ENCODE results near the gene NGEF. TPM values are rescaled to one million over a fixed set of nuclear protein-coding genes. Genes with fewer than 3 reads are reported as not detected.
"Not testable (repeated sequence)": the region's sequence is repeated elsewhere in the genome, so short reads cannot be mapped to it uniquely, and the experiment has no call there.

Gene NGEF
- total RNA-seq, 1 donor from 2014 or later = 3.2 TPM

- DNase-seq (ENCODE audit: low read depth, low spot score) = no peak
Observed at GRCh38 chr2:232873292-232873908, 139.7 kb downstream of the NGEF start.

- DNase-seq (ENCODE audit: low read depth, low spot score) = no peak
Observed at GRCh38 chr2:232872826-232873225, 140.2 kb downstream of the NGEF start.

GRCh38 chr2:232871835-232872736 is 141.0 kb downstream of the NGEF start:
- DNase-seq (ENCODE audit: low read depth, low spot score) = no peak

GRCh38 chr2:232871418-232871834 is 141.6 kb downstream of the NGEF start:
- DNase-seq (ENCODE audit: low read depth, low spot score) = no peak

GRCh38 chr2:232870766-232871371 is 142.2 kb downstream of the NGEF start:
- DNase-seq (ENCODE audit: low read depth, low spot score) = no peak

- DNase-seq (ENCODE audit: low read depth, low spot score) = no peak
Observed at GRCh38 chr2:232870018-232870765, 142.9 kb downstream of the NGEF start, which contains the start of gene SNORC. Gene SNORC, plus strand, starts transcription at chr2:232870264. Its CDS starts 78 bp downstream, at chr2:232870342.

GRCh38 chr2:232869138-232870017 is 143.7 kb downstream of the NGEF start:
- no peak for DNase-seq (ENCODE audit: low read depth, low spot score)

GRCh38 chr2:232866104-232866503 is 147.0 kb downstream of the NGEF start:
- DNase-seq (ENCODE audit: low read depth, low spot score) = no peak

GRCh38 chr2:232865165-232865564 is 147.9 kb downstream of the NGEF start:
- no peak for DNase-seq (ENCODE audit: low read depth, low spot score)

GRCh38 chr2:232863996-232864395 is 149.1 kb downstream of the NGEF start:
- no peak for DNase-seq (ENCODE audit: low read depth, low spot score)

- DNase-seq (ENCODE audit: low read depth, low spot score) = no peak
Observed at GRCh38 chr2:232861353-232861752, 151.7 kb downstream of the NGEF start.

GRCh38 chr2:232860593-232861241 is 152.3 kb downstream of the NGEF start:
- no peak for DNase-seq (ENCODE audit: low read depth, low spot score)

- DNase-seq (ENCODE audit: low read depth, low spot score) = no peak
Observed at GRCh38 chr2:232859385-232859916, 153.6 kb downstream of the NGEF start.

GRCh38 chr2:232857158-232857563 is 155.9 kb downstream of the NGEF start:
- no peak for DNase-seq (ENCODE audit: low read depth, low spot score)

- DNase-seq (ENCODE audit: low read depth, low spot score) = peak; percentile 13
Observed at GRCh38 chr2:232854082-232854481, 159.0 kb downstream of the NGEF start.

GRCh38 chr2:232852676-232853075 is 160.4 kb downstream of the NGEF start:
- DNase-seq (ENCODE audit: low read depth, low spot score) = no peak

GRCh38 chr2:232852081-232852480 is 161.0 kb downstream of the NGEF start:
- not testable (repeated sequence) for DNase-seq (ENCODE audit: low read depth, low spot score)

- DNase-seq (ENCODE audit: low read depth, low spot score) = no peak
Observed at GRCh38 chr2:232850039-232850438, 163.0 kb downstream of the NGEF start.

GRCh38 chr2:232846055-232846454 is 167.0 kb downstream of the NGEF start:
- DNase-seq (ENCODE audit: low read depth, low spot score) = no peak

GRCh38 chr2:232843834-232844233 is 169.2 kb downstream of the NGEF start:
- no peak for DNase-seq (ENCODE audit: low read depth, low spot score)
